Ascending aorta (tissue), 2 donors: ENCODE data around the gene MOSMO. TPM values are rescaled to one million over a fixed set of nuclear protein-coding genes. Genes with fewer than 3 reads are reported as not detected.
"Not testable (repeated sequence)": the region's sequence is repeated elsewhere in the genome, so short reads cannot be mapped to it uniquely, and the experiment has no call there.

Source experiments
- DNase-seq, 2 donors: peaks; one replicate each; pipeline ENCODE4 v3.0.0-alpha.2; 2019; ENCODE audit warnings: low spot score in 2 of 2
- H3K27ac ChIP-seq, 2 donors: fragments of 200-600 bp; sonication (generic); one replicate each; pipeline ENCODE4 v1.5.1; 2016 to 2017; ENCODE audit warnings: mild to moderate bottlenecking in 1 of 2
- H3K27me3 ChIP-seq: fragments of 200-600 bp; sonication (generic); one replicate; pipeline ENCODE4 v1.5.1; 2017
- H3K36me3 ChIP-seq, 2 donors: fragments of 200-600 bp; sonication (generic); one replicate each; pipeline ENCODE4 v1.5.1; 2016
- H3K4me1 ChIP-seq, 2 donors: fragments of 200-600 bp; sonication (generic); one replicate each; pipeline ENCODE4 v1.5.1; 2016 to 2017; ENCODE audit warnings: mild to moderate bottlenecking in 1 of 2
- H3K4me3 ChIP-seq, 2 donors: fragments of 200-600 bp; sonication (generic); one replicate each; pipeline ENCODE4 v1.5.1; 2016 to 2017; ENCODE audit warnings: mild to moderate bottlenecking in 1 of 2
- H3K9me3 ChIP-seq, 2 donors: fragments of 200-600 bp; sonication (generic); one replicate each; pipeline ENCODE4 v1.5.1; 2016
- CTCF ChIP-seq, 3 experiments: fragments of 200-600 bp in 2 of 3; fragments of 450-650 bp in 1 of 3; sonication (generic) in 2 of 3; IDR thresholded peaks; one replicate each; pipeline ENCODE4 v1.5.1; 2016 to 2019; ENCODE audit warnings: antibody characterized with exemption in 3 of 3, mild to moderate bottlenecking in 1 of 3, moderate library complexity in 1 of 3
- intact Hi-C: fragments of 100-400 bp; cut with DNase I; formaldehyde crosslinking; loops from one replicate; pipeline ENCODE4 v1.15.1; 2023
- total RNA-seq: library from RNA; depleted of rRNA; stranded (reverse); fragments of >200 nt; gene quantifications from one replicate; pipeline ENCODE4 v1.1.0, GENCODE V29; 2016

Gene MOSMO
- total RNA-seq, 1 donor from 2014 or later = 3.6 TPM

- Histone ChIP-seq H3K27me3 (no peaks in the 10 kb centered on the region), H3K4me3 (no peak overlapping the region), H3K4me1 (no peaks in the 10 kb centered on the region), H3K36me3 (no peaks in the 10 kb centered on the region), H3K27ac (no peak overlapping the region), H3K9me3 (no peaks in the 10 kb centered on the region)
- no peak for DNase-seq
- no peak for TF ChIP-seq CTCF (IDR thresholded peaks at IDR 0.05)
- intact Hi-C loops = no loop called here
These were observed 9.0 kb downstream of the MOSMO start for GRCh38 chr16:22016927-22017326.

GRCh38 chr16:22018559-22018958 lies 10.6 kb downstream of the MOSMO start:
- H3K27ac ChIP-seq = no peak overlapping the region
- H3K36me3 ChIP-seq = no peaks in the 10 kb centered on the region
- intact Hi-C loops = no loop called here
- H3K9me3 ChIP-seq = no peaks in the 10 kb centered on the region
- TF ChIP-seq CTCF (IDR thresholded peaks at IDR 0.05) = no peak
- H3K27me3 ChIP-seq = no peaks in the 10 kb centered on the region
- H3K4me1 ChIP-seq = no peaks in the 10 kb centered on the region
- H3K4me3 ChIP-seq = no peak overlapping the region
- DNase-seq = no peak

- Histone ChIP-seq H3K4me1 (peaks cover 0 to 3% of the 10 kb centered on the region in 2 donors), H3K27ac (no peak overlapping the region), H3K4me3 (no peak overlapping the region), H3K36me3 (no peaks in the 10 kb centered on the region), H3K27me3 (no peaks in the 10 kb centered on the region), H3K9me3 (no peaks in the 10 kb centered on the region)
- no peak for DNase-seq
- intact Hi-C loops = no loop called here
- TF ChIP-seq CTCF (IDR thresholded peaks at IDR 0.05) = no peak
These were observed 14.2 kb downstream of the MOSMO start for GRCh38 chr16:22022151-22022550.

GRCh38 chr16:22023505-22023904 lies 15.6 kb downstream of the MOSMO start:
- intact Hi-C loops = no loop called here
- no peak for TF ChIP-seq CTCF (IDR thresholded peaks at IDR 0.05)

GRCh38 chr16:22024785-22025184 lies 16.9 kb downstream of the MOSMO start:
- H3K27ac ChIP-seq, intact Hi-C loops: not testable (repeated sequence)

More at GRCh38 chr16:22023505-22023904, 15.6 kb downstream of the MOSMO start:
- H3K4me3 ChIP-seq = no peak overlapping the region
- no peaks in the 10 kb centered on the region for H3K27me3 ChIP-seq
- H3K27ac ChIP-seq = no peak overlapping the region
- no peak for DNase-seq
- peaks cover 0 to 3% of the 10 kb centered on the region in 2 donors for H3K4me1 ChIP-seq
- H3K36me3 ChIP-seq = no peaks in the 10 kb centered on the region
- no peaks in the 10 kb centered on the region for H3K9me3 ChIP-seq

GRCh38 chr16:22027633-22028032 lies 19.7 kb downstream of the MOSMO start:
- peaks cover 0 to 3% of the 10 kb centered on the region in 2 donors for H3K4me1 ChIP-seq
- H3K27ac ChIP-seq = no peak overlapping the region
- TF ChIP-seq CTCF (IDR thresholded peaks at IDR 0.05) = no peak
- H3K4me3 ChIP-seq = no peak overlapping the region
- H3K36me3 ChIP-seq = no peaks in the 10 kb centered on the region
- no peaks in the 10 kb centered on the region for H3K27me3 ChIP-seq
- DNase-seq = no peak
- intact Hi-C loops = no loop called here
- no peaks in the 10 kb centered on the region for H3K9me3 ChIP-seq

More at GRCh38 chr16:22024785-22025184, 16.9 kb downstream of the MOSMO start:
- not testable (repeated sequence) for DNase-seq, H3K4me1 ChIP-seq, H3K4me3 ChIP-seq, H3K27me3 ChIP-seq, H3K9me3 ChIP-seq, H3K36me3 ChIP-seq
